GM12874 (cell line): ENCODE results near the gene STH.

Source experiments
- TF ChIP-seq, protein P1 (sequence below): IDR thresholded peaks from 2 replicates; pipeline ENCODE4 v1.5.1; 2011; ENCODE audit warnings: low read depth, mild to moderate bottlenecking, control low read depth, low read length, moderate library complexity; ENCODE audit not compliant: insufficient read depth

STH gene

GRCh38 chr17:45980855-45981254 is 18.2 kb upstream of the STH start:
- TF ChIP-seq, protein P1, sequence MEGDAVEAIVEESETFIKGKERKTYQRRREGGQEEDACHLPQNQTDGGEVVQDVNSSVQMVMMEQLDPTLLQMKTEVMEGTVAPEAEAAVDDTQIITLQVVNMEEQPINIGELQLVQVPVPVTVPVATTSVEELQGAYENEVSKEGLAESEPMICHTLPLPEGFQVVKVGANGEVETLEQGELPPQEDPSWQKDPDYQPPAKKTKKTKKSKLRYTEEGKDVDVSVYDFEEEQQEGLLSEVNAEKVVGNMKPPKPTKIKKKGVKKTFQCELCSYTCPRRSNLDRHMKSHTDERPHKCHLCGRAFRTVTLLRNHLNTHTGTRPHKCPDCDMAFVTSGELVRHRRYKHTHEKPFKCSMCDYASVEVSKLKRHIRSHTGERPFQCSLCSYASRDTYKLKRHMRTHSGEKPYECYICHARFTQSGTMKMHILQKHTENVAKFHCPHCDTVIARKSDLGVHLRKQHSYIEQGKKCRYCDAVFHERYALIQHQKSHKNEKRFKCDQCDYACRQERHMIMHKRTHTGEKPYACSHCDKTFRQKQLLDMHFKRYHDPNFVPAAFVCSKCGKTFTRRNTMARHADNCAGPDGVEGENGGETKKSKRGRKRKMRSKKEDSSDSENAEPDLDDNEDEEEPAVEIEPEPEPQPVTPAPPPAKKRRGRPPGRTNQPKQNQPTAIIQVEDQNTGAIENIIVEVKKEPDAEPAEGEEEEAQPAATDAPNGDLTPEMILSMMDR, result no peak

DNA sequence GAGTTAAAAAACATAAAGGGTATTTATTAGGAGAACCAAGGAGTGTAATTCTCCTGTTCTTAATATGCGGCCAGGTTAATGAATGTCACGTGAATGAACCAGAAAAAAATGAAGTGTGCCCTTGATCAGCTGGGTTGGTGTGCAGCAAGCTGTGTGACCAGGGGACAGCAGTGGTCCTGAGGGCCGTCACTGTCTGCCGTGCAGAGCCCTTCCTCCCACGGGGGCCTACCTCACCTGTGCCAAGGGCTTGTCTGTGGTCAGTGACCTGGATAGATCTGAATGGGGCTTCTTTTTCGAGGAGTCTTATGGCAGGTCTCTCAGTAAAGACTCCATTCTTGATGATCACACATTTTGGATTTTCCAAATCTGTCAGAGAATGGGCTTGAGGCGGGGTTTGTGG is 17.7 kb upstream of the STH start:
- TF ChIP-seq, protein P1, result no peak

DNA sequence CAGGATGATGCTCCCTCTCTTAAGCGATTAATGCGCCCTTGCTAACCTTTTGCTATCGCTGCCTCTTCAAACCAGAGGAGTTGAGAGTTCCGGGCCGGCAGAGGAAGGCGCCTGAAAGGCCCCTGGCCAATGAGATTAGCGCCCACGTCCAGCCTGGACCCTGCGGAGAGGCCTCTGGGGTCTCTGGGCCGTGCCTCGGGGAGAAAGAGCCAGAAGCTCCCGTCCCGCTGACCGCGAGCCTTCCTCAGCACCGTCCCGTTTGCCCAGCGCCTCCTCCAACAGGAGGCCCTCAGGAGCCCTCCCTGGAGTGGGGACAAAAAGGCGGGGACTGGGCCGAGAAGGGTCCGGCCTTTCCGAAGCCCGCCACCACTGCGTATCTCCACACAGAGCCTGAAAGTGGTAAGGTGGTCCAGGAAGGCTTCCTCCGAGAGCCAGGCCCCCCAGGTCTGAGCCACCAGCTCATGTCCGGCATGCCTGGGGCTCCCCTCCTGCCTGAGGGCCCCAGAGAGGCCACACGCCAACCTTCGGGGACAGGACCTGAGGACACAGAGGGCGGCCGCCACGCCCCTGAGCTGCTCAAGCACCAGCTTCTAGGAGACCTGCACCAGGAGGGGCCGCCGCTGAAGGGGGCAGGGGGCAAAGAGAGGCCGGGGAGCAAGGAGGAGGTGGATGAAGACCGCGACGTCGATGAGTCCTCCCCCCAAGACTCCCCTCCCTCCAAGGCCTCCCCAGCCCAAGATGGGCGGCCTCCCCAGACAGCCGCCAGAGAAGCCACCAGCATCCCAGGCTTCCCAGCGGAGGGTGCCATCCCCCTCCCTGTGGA is 16.0 kb upstream of the STH start:
- TF ChIP-seq, protein P1, result no peak

DNA sequence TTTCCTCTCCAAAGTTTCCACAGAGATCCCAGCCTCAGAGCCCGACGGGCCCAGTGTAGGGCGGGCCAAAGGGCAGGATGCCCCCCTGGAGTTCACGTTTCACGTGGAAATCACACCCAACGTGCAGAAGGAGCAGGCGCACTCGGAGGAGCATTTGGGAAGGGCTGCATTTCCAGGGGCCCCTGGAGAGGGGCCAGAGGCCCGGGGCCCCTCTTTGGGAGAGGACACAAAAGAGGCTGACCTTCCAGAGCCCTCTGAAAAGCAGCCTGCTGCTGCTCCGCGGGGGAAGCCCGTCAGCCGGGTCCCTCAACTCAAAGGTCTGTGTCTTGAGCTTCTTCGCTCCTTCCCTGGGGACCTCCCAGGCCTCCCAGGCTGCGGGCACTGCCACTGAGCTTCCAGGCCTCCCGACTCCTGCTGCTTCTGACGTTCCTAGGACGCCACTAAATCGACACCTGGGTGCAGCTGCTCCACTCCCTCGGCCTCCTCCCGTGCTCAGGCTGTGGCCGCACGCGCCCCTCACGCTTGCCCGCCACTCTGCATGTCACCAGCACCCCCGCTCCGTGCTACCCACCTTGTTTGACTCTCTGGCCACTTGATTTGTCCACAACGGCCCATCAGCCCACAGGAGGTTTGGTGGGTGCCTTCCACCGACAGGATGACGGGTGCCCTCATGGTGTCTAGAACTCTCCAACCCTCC is 15.3 kb upstream of the STH start:
- TF ChIP-seq, protein P1, result no peak

GRCh38 chr17:45984368-45984767 is 14.7 kb upstream of the STH start:
- TF ChIP-seq, protein P1, result no peak

- TF ChIP-seq, protein P1, result no peak
These were observed 13.6 kb upstream of the STH start for GRCh38 chr17:45985447-45985846.

DNA sequence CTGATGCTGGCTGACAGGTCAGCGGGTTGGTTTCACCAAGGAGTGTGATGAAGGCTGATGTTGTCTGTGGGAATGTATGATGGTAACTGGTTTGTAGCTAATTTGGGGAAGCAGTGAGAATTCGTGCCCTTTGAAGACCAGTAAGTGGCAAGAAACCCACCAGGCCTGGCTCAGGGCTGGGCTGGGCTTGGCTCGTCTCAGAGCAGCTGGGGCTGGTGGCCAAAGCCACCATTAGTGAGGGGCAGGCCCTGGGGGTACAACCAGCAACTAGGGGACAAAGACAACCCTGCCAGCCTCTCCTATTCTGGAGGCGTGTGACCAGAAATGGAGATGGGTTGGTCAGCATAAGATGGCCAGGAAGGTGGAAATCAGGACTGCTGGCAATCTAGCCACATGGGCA is 13.0 kb upstream of the STH start:
- TF ChIP-seq, protein P1, result no peak
